H1 (cell line): Measurements from ENCODE around the gene MBP. TPM values are rescaled to one million over a fixed set of nuclear protein-coding genes. Genes with fewer than 3 reads are reported as not detected.

Source experiments
- JUN ChIP-seq: IDR thresholded peaks from 2 replicates; pipeline ENCODE4 v1.6.1; 2011; ENCODE audit warnings: low read depth, mild to moderate bottlenecking, improper control_type of control experiment, low read length
- polyA plus RNA-seq, 7 experiments: library from polyadenylated mRNA; depleted of rRNA in 3 of 7; stranded (reverse) in 5 of 7; unstranded in 2 of 7; fragments of >200 nt in 5 of 7; fragments of 200-250 nt in 2 of 7; gene quantifications; 1 replicate in 5 of 7; 2 replicates in 1 of 7; 4 replicates in 1 of 7; pipeline versions ENCODE4 v1.2.1 to v1.2.3, GENCODE V29; 2011 to 2013; ENCODE audit warnings: missing spikeins in 2 of 7, mixed read lengths in 2 of 7
- total RNA-seq: library from RNA; stranded (reverse); fragmentation: NEBNext Ultra II Directional; extraction: Animal tissue kit (Norgen Biotek cat#: 25700); gene quantifications from 2 replicates; pipeline ENCODE4 v1.2.1, GENCODE V29; 2021
- TF ChIP-seq, protein P1 (sequence below), 3 experiments: IDR thresholded peaks; 1 replicate in 2 of 3; 2 replicates in 1 of 3; pipeline versions ENCODE4 v1.5.1 to v1.6.1; 2011; ENCODE audit warnings: low read length in 3 of 3, mild to moderate bottlenecking in 3 of 3, inconsistent platforms in 2 of 3, low read depth in 1 of 3, moderate library complexity in 1 of 3; ENCODE audit not compliant: insufficient read depth in 1 of 3; ENCODE audit errors: control extremely low read depth in 1 of 3

Gene MBP
- total and polyA plus RNA-seq, 2 of the 8 experiments (the other 6 are each of a cell fraction or from before 2014, with no cell fraction given) = 7.7 to 19.2 TPM

- TF ChIP-seq, protein P1, sequence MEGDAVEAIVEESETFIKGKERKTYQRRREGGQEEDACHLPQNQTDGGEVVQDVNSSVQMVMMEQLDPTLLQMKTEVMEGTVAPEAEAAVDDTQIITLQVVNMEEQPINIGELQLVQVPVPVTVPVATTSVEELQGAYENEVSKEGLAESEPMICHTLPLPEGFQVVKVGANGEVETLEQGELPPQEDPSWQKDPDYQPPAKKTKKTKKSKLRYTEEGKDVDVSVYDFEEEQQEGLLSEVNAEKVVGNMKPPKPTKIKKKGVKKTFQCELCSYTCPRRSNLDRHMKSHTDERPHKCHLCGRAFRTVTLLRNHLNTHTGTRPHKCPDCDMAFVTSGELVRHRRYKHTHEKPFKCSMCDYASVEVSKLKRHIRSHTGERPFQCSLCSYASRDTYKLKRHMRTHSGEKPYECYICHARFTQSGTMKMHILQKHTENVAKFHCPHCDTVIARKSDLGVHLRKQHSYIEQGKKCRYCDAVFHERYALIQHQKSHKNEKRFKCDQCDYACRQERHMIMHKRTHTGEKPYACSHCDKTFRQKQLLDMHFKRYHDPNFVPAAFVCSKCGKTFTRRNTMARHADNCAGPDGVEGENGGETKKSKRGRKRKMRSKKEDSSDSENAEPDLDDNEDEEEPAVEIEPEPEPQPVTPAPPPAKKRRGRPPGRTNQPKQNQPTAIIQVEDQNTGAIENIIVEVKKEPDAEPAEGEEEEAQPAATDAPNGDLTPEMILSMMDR (IDR thresholded peaks at IDR 0.05; ENCODE audit: control extremely low read depth in 1 of 3, insufficient read depth in 1 of 3, low read depth in 1 of 3, low read length in 3 of 3) = no peak
- TF ChIP-seq JUN = no peak
These were observed 38.4 kb upstream of the MBP start (continued) for GRCh38 chr18:77170890-77171410.
